Measurements from ENCODE around the gene NRM.

Gene NRM

GRCh38 chr6:30689985-30690384 is 799 bp downstream of the NRM start:
- TF ChIP-seq CTCF (IDR thresholded peaks at IDR 0.05; ENCODE audit: insufficient read depth, missing control alignments) = no peak

GRCh38 chr6:30689022-30689865 is 1.5 kb downstream of the NRM start:
- DNase-seq (ENCODE audit: insufficient read length, low spot score) (no peak), FAIRE-seq (no peak)
- no peak for TF ChIP-seq CTCF (IDR thresholded peaks at IDR 0.05; ENCODE audit: insufficient read depth, missing control alignments)

More at GRCh38 chr6:30689985-30690384, 799 bp downstream of the NRM start:
- DNase-seq (ENCODE audit: insufficient read length, low spot score) (no peak), FAIRE-seq (no peak)

GRCh38 chr6:30688569-30688968 is 2.2 kb downstream of the NRM start:
- TF ChIP-seq CTCF (IDR thresholded peaks at IDR 0.05; ENCODE audit: insufficient read depth, missing control alignments) = no peak
- FAIRE-seq (no peak), DNase-seq (ENCODE audit: insufficient read length, low spot score) (no peak)

- DNase-seq (ENCODE audit: insufficient read length, low spot score) (no peak), FAIRE-seq (no peak)
Measured at GRCh38 chr6:30687659-30688431, 2.9 kb downstream of the NRM start.

GRCh38 chr6:30686908-30687658 is 3.7 kb downstream of the NRM start:
- FAIRE-seq = no peak
- TF ChIP-seq CTCF (IDR thresholded peaks at IDR 0.05; ENCODE audit: insufficient read depth, missing control alignments) = no peak
- no peak for DNase-seq (ENCODE audit: insufficient read length, low spot score)

More at GRCh38 chr6:30687659-30688431, 2.9 kb downstream of the NRM start:
- TF ChIP-seq CTCF (IDR thresholded peaks at IDR 0.05; ENCODE audit: insufficient read depth, missing control alignments) = no peak

GRCh38 chr6:30686009-30686907 is 4.5 kb downstream of the NRM start, which contains the start of gene PPP1R18:
Gene PPP1R18, minus strand, starts transcription at chr6:30686645. Its CDS starts 627 bp downstream, at chr6:30686018.
- no peak for TF ChIP-seq CTCF (IDR thresholded peaks at IDR 0.05; ENCODE audit: insufficient read depth, missing control alignments)
- no peak for FAIRE-seq

More at GRCh38 chr6:30686009-30686907, 4.5 kb downstream of the NRM start, which contains the start of gene PPP1R18:
- no peak for DNase-seq (ENCODE audit: insufficient read length, low spot score)
